NCI-H128 (cell line): Measurements from ENCODE around the gene TBL1XR1.
A peak's percentile ranks its signal among the peaks of the same experiment; 100 is the strongest.
"Not testable (repeated sequence)": the region's sequence is repeated elsewhere in the genome, so short reads cannot be mapped to it uniquely, and the experiment has no call there.

Experiments used
- DNase-seq: peaks from one replicate; lab custom pipeline; 2025; ENCODE audit not compliant: unreplicated experiment; lab: John Stamatoyannopoulos, UW

TBL1XR1 gene

GRCh38 chr3:177144922-177145321 lies 52.4 kb downstream of the TBL1XR1 start:
- no peak for DNase-seq

GRCh38 chr3:177141899-177142646 lies 55.2 kb downstream of the TBL1XR1 start:
- no peak for DNase-seq

- DNase-seq, result no peak
Observed at GRCh38 chr3:177141471-177141870, 55.8 kb downstream of the TBL1XR1 start.

- DNase-seq, result not testable (repeated sequence)
Observed at GRCh38 chr3:177139220-177139619, 58.1 kb downstream of the TBL1XR1 start.

- DNase-seq, result no peak
Observed at GRCh38 chr3:177137774-177138705, 59.2 kb downstream of the TBL1XR1 start.

GRCh38 chr3:177136741-177137140 lies 60.5 kb downstream of the TBL1XR1 start:
- DNase-seq, result no peak

- DNase-seq, result no peak
Observed at GRCh38 chr3:177135841-177136492, 61.3 kb downstream of the TBL1XR1 start.

- no peak for DNase-seq
Observed at GRCh38 chr3:177134816-177135210, 62.5 kb downstream of the TBL1XR1 start.

GRCh38 chr3:177133860-177134815 lies 63.1 kb downstream of the TBL1XR1 start:
- no peak for DNase-seq

- peak; percentile 22 for DNase-seq
Observed at GRCh38 chr3:177131927-177132636, 65.2 kb downstream of the TBL1XR1 start.

- no peak for DNase-seq
Observed at GRCh38 chr3:177127008-177127407, 70.3 kb downstream of the TBL1XR1 start.

- no peak for DNase-seq
Observed at GRCh38 chr3:177126015-177126773, 71.1 kb downstream of the TBL1XR1 start.

- DNase-seq, result no peak
Observed at GRCh38 chr3:177124882-177125281, 72.4 kb downstream of the TBL1XR1 start.

- DNase-seq, result no peak
Observed at GRCh38 chr3:177123822-177124221, 73.5 kb downstream of the TBL1XR1 start.

GRCh38 chr3:177122183-177122856 lies 75.0 kb downstream of the TBL1XR1 start:
- no peak for DNase-seq

- no peak for DNase-seq
Observed at GRCh38 chr3:177119829-177120228, 77.5 kb downstream of the TBL1XR1 start.

GRCh38 chr3:177114253-177114652 lies 83.0 kb downstream of the TBL1XR1 start:
- no peak for DNase-seq

- DNase-seq, result no peak
Observed at GRCh38 chr3:177111541-177111949, 85.7 kb downstream of the TBL1XR1 start.
